ENCODE measurements around the gene CENPP.

DNA sequence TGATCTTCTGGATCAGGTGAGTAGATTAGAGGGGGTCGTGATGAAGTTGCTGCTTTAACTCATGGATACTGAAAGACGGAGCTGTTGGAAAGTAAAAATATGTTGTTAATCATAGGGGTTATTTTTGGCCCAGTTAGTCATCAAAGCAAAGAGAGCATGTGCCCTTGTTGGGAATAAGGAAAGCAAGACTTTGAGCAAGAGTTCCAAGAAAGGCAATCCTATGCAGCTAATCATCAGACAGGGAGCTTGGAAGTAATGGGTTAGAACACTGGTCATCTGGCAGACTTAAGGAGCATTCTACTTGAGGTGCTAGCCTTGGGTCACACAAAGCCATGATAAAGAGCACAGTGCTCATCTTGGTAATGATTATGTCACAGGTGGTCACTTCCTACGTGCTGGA is 138.2 kb downstream of the CENPP start:
- no peak for TF ChIP-seq SP1 (IDR thresholded peaks at IDR 0.05)
- TF ChIP-seq SUZ12 (IDR thresholded peaks at IDR 0.05): no peak
- TF ChIP-seq, protein P1, sequence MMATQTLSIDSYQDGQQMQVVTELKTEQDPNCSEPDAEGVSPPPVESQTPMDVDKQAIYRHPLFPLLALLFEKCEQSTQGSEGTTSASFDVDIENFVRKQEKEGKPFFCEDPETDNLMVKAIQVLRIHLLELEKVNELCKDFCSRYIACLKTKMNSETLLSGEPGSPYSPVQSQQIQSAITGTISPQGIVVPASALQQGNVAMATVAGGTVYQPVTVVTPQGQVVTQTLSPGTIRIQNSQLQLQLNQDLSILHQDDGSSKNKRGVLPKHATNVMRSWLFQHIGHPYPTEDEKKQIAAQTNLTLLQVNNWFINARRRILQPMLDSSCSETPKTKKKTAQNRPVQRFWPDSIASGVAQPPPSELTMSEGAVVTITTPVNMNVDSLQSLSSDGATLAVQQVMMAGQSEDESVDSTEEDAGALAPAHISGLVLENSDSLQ (IDR thresholded peaks at IDR 0.05): no peak
